ENCODE measurements around the gene PLEKHM3. TPM values are rescaled to one million over a fixed set of nuclear protein-coding genes. Genes with fewer than 3 reads are reported as not detected.

PLEKHM3 gene
- total RNA-seq, 4 donors from 2014 or later: 5.6 to 8.8 (median 6.8) TPM

DNA sequence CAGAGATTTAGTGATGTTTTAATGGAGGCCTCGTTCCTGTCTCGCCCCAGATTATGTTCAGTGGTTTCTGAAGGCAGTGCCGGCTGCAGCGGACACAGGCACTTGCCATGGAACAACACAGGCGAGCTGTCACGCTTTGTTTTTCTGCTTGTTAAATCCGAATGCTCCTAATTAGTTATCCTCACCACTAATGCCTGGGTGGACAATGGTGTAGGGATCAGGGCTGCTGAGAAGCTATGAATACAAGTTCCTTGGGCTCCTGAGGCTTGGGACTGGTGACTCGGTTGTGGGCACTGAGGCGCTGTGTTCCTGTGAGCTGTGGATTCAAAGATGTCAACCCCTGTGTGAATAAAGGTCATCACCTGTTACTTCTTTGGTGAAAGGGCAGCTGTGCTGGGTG is 123.5 kb downstream of the PLEKHM3 start:
- H3K9me3 ChIP-seq: no peaks in the 10 kb centered on the region
- ATAC-seq (no peak), DNase-seq (no peak)
- H3K27ac ChIP-seq: no peak overlapping the region
- TF ChIP-seq POLR2A (IDR thresholded peaks at IDR 0.05): no peak
- TF ChIP-seq, protein P1, sequence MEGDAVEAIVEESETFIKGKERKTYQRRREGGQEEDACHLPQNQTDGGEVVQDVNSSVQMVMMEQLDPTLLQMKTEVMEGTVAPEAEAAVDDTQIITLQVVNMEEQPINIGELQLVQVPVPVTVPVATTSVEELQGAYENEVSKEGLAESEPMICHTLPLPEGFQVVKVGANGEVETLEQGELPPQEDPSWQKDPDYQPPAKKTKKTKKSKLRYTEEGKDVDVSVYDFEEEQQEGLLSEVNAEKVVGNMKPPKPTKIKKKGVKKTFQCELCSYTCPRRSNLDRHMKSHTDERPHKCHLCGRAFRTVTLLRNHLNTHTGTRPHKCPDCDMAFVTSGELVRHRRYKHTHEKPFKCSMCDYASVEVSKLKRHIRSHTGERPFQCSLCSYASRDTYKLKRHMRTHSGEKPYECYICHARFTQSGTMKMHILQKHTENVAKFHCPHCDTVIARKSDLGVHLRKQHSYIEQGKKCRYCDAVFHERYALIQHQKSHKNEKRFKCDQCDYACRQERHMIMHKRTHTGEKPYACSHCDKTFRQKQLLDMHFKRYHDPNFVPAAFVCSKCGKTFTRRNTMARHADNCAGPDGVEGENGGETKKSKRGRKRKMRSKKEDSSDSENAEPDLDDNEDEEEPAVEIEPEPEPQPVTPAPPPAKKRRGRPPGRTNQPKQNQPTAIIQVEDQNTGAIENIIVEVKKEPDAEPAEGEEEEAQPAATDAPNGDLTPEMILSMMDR (IDR thresholded peaks at IDR 0.05 in 4 of 5, conservative IDR thresholded peaks at IDR 0.05 in 1 of 5): no peak
- intact Hi-C loops (cut with DNase I; ENCODE audit: low total_unique reads): no loop called here
- H3K27me3 ChIP-seq: no peaks in the 10 kb centered on the region
- H3K4me1 ChIP-seq: no peaks in the 10 kb centered on the region
- in situ Hi-C loops (cut with MboI; ENCODE audit: low sequenced_read_pairs in 4 of 4): no loop called here
- no peak overlapping the region for H3K4me3 ChIP-seq
- H3K36me3 ChIP-seq: no peaks in the 10 kb centered on the region

DNA sequence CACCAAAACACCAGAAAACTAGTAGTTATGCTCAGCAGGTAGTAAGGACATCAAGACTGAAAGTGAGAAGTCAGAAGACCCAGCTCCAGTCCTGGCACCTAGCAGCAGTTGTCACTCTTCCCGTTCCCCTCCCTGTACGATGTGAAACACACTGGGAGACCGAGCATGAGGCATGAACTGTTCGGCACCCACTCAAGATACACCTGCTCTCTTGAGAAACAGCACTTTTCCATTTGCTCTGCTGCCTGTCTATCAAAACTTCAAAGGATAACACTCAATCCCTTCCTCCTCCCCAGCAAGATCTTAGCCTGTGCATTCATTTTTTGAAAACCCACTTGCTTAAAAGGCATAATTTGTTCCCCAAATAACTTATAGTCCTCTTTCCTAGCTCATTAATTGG is 123.9 kb downstream of the PLEKHM3 start:
- no peak for ATAC-seq
- TF ChIP-seq, protein P1 (IDR thresholded peaks at IDR 0.05 in 4 of 5, conservative IDR thresholded peaks at IDR 0.05 in 1 of 5): no peak
- TF ChIP-seq POLR2A (IDR thresholded peaks at IDR 0.05): no peak
- in situ Hi-C loops (cut with MboI; ENCODE audit: low sequenced_read_pairs in 4 of 4): no loop called here
- H3K36me3 ChIP-seq: no peaks in the 10 kb centered on the region
- intact Hi-C loops (cut with DNase I; ENCODE audit: low total_unique reads): no loop called here
- no peak for DNase-seq
- no peaks in the 10 kb centered on the region for H3K27me3 ChIP-seq
- H3K4me3 ChIP-seq: no peak overlapping the region
- no peak overlapping the region for H3K27ac ChIP-seq
- no peaks in the 10 kb centered on the region for H3K9me3 ChIP-seq
- no peaks in the 10 kb centered on the region for H3K4me1 ChIP-seq

DNA sequence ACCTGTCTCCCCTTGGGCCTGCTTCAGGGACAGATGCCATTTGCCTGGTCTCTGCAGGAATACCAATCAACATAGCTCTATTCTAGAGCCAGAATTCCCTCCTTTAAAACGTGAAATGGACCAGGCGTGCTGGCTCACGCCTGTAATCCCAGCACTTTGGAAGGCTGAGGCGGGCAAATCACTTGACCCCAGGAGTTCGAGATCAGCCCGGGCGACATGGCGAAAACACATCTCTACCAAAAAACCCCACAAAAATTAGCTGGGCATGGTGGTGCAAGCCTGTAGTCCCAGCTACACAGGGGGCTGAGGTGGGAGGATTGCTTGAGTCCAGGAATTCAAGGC is 127.0 kb downstream of the PLEKHM3 start:
- DNase-seq (no peak), ATAC-seq (no peak)
- no peak overlapping the region for H3K27ac ChIP-seq
- no peak overlapping the region for H3K4me3 ChIP-seq
- no peaks in the 10 kb centered on the region for H3K36me3 ChIP-seq
- no peaks in the 10 kb centered on the region for H3K4me1 ChIP-seq
- TF ChIP-seq, protein P1 (IDR thresholded peaks at IDR 0.05 in 4 of 5, conservative IDR thresholded peaks at IDR 0.05 in 1 of 5): no peak
- TF ChIP-seq POLR2A (IDR thresholded peaks at IDR 0.05): no peak
- H3K9me3 ChIP-seq: no peaks in the 10 kb centered on the region
- intact Hi-C loops (cut with DNase I; ENCODE audit: low total_unique reads) (no loop called here), in situ Hi-C loops (cut with MboI; ENCODE audit: low sequenced_read_pairs in 4 of 4) (no loop called here)
- H3K27me3 ChIP-seq: no peaks in the 10 kb centered on the region

DNA sequence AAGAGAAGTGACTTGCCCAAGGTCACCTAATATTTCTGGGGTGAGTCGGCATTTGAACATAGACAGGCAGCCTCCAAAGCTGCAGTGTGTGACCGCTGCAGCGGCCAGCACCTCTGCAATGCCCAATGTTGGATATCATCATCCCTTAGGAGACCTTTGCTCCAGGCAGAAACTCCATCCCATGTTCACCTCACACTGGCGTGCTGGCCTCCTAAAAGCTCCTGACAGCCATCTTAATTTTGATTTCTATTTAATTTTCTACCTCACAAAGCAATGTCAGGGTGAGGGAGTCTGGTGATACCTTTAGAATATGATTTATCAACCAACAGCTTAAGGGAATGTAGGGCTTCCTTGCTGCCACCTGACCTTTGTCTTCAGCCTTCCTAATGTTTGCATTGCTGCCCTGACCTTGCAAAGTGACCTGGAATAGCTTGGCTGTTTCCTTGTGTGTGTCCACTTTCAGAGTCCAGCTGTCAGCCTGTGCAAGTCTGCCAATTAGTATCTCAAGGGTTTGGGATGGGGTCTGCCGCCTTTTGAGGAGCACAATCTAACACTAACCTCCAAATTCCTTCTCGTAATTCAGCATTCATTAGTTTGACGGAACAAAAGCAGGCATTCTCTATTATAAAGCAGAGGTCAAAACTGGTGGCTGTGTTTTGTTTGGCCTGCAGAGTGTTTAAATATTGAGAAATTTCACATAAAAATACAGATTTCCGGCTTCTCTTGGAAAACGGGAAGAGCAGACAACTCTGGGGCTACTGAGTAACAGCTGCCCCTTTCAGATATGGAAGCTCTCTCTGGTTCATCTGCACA is 127.6 kb downstream of the PLEKHM3 start:
- TF ChIP-seq POLR2A (IDR thresholded peaks at IDR 0.05): no peak
- TF ChIP-seq, protein P1 (IDR thresholded peaks at IDR 0.05 in 4 of 5, conservative IDR thresholded peaks at IDR 0.05 in 1 of 5): no peak
- intact Hi-C loops (cut with DNase I; ENCODE audit: low total_unique reads): no loop called here
- ATAC-seq (no peak), DNase-seq (no peak)
- H3K9me3 ChIP-seq: no peaks in the 10 kb centered on the region
- no peak overlapping the region for H3K4me3 ChIP-seq
- H3K36me3 ChIP-seq: no peaks in the 10 kb centered on the region
- no peaks in the 10 kb centered on the region for H3K4me1 ChIP-seq
- no peaks in the 10 kb centered on the region for H3K27me3 ChIP-seq
- in situ Hi-C loops (cut with MboI; ENCODE audit: low sequenced_read_pairs in 4 of 4): no loop called here
- H3K27ac ChIP-seq: no peak overlapping the region

Data from gastrocnemius medialis (tissue), 4 donors.